Parathyroid adenoma (tissue), 2 donors: ENCODE data around the gene HOXD4.

ENCODE experiments used
- H2AFZ ChIP-seq: fragments of 300-600 bp; sonication (generic); one replicate; pipeline ENCODE4 v1.7.0; 2017; ENCODE audit warnings: antibody characterized with exemption, mild to moderate bottlenecking
- H3K27ac ChIP-seq: fragments of 300-600 bp; sonication (generic); one replicate; pipeline ENCODE4 v1.7.0; 2017
- H3K27me3 ChIP-seq: fragments of 300-600 bp; sonication (generic); one replicate; pipeline ENCODE4 v1.7.0; 2017; ENCODE audit warnings: low read length; ENCODE audit not compliant: control insufficient read depth, insufficient read depth
- H3K36me3 ChIP-seq: fragments of 300-600 bp; sonication (generic); one replicate; pipeline ENCODE4 v1.7.0; 2017; ENCODE audit warnings: low read length; ENCODE audit not compliant: control insufficient read depth, insufficient read depth
- H3K4me1 ChIP-seq: fragments of 300-600 bp; sonication (generic); one replicate; pipeline ENCODE4 v1.7.0; 2017; ENCODE audit warnings: control low read depth
- H3K4me2 ChIP-seq: fragments of 300-600 bp; sonication (generic); one replicate; pipeline ENCODE4 v1.7.0; 2017; ENCODE audit warnings: low read length
- H3K4me3 ChIP-seq: fragments of 300-600 bp; sonication (generic); one replicate; pipeline ENCODE4 v1.7.0; 2017; ENCODE audit warnings: low read depth, low read length
- H3K79me2 ChIP-seq: fragments of 300-600 bp; sonication (generic); one replicate; pipeline ENCODE4 v1.7.0; 2017; ENCODE audit warnings: control low read depth
- H3K9ac ChIP-seq: fragments of 300-600 bp; sonication (generic); one replicate; pipeline ENCODE4 v1.7.0; 2017; ENCODE audit warnings: mild to moderate bottlenecking
- H3K9me3 ChIP-seq: fragments of 300-600 bp; sonication (generic); one replicate; pipeline ENCODE4 v1.7.0; 2017; ENCODE audit warnings: low read length; ENCODE audit not compliant: control insufficient read depth
- TF ChIP-seq, protein P1 (sequence below): fragments of 300-600 bp; sonication (generic); IDR thresholded peaks from one replicate; pipeline ENCODE4 v1.7.0; 2017; ENCODE audit warnings: antibody characterized with exemption, mild to moderate bottlenecking
- donor health status: primary hyperparathyroidism.

Gene HOXD4

DNA sequence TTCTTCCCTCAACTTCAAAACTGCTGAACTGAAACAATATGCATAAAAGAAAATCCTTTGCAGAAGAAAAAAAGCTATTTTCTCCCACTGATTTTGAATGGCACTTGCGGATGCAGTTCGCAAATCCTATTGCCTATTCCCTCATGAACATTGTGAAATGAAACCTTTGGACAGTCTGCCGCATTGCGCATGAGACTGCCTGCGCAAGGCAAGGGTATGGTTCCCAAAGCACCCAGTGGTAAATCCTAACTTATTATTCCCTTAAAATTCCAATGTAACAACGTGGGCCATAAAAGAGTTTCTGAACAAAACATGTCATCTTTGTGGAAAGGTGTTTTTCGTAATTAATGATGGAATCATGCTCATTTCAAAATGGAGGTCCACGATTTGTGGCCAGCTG lies 13.4 kb upstream of the HOXD4 start:
- Histone ChIP-seq H3K79me2 (no peaks in the 10 kb centered on the region), H3K4me1 (no peaks in the 10 kb centered on the region), H2AFZ (no peak overlapping the region), H3K9me3 (no peaks in the 10 kb centered on the region), H3K27me3 (peaks cover 22% of the 10 kb centered on the region), H3K27ac (no peak overlapping the region), H3K9ac (no peak overlapping the region), H3K36me3 (no peaks in the 10 kb centered on the region), H3K4me2 (no peak overlapping the region), H3K4me3 (no peak overlapping the region)
- TF ChIP-seq, protein P1, sequence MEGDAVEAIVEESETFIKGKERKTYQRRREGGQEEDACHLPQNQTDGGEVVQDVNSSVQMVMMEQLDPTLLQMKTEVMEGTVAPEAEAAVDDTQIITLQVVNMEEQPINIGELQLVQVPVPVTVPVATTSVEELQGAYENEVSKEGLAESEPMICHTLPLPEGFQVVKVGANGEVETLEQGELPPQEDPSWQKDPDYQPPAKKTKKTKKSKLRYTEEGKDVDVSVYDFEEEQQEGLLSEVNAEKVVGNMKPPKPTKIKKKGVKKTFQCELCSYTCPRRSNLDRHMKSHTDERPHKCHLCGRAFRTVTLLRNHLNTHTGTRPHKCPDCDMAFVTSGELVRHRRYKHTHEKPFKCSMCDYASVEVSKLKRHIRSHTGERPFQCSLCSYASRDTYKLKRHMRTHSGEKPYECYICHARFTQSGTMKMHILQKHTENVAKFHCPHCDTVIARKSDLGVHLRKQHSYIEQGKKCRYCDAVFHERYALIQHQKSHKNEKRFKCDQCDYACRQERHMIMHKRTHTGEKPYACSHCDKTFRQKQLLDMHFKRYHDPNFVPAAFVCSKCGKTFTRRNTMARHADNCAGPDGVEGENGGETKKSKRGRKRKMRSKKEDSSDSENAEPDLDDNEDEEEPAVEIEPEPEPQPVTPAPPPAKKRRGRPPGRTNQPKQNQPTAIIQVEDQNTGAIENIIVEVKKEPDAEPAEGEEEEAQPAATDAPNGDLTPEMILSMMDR: no peak

DNA sequence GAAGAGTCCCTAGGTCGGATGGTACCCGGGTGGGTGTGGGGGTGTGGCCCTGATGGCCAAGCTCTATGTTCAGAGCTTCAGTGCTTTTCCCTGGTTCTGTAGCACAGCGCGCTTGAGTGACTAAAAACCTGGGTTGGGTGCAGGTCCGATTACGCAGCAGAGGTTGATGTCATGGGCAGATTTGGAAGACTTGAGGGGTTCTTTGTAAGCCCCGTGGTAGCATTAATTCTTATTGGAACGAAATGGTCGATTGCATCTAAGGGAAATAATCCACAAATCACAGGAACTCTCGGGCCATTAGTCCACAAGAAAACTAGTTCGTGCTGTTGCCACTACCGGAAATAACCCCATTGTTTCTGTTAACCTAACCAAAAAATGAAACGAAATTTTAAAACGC lies 12.8 kb upstream of the HOXD4 start:
- TF ChIP-seq, protein P1: no peak
- Histone ChIP-seq H3K27ac (no peak overlapping the region), H3K36me3 (no peaks in the 10 kb centered on the region), H3K9ac (no peak overlapping the region), H3K27me3 (peaks cover 22% of the 10 kb centered on the region), H3K4me3 (no peak overlapping the region), H2AFZ (no peak overlapping the region), H3K79me2 (no peaks in the 10 kb centered on the region), H3K9me3 (no peaks in the 10 kb centered on the region), H3K4me2 (no peak overlapping the region), H3K4me1 (no peaks in the 10 kb centered on the region)

DNA sequence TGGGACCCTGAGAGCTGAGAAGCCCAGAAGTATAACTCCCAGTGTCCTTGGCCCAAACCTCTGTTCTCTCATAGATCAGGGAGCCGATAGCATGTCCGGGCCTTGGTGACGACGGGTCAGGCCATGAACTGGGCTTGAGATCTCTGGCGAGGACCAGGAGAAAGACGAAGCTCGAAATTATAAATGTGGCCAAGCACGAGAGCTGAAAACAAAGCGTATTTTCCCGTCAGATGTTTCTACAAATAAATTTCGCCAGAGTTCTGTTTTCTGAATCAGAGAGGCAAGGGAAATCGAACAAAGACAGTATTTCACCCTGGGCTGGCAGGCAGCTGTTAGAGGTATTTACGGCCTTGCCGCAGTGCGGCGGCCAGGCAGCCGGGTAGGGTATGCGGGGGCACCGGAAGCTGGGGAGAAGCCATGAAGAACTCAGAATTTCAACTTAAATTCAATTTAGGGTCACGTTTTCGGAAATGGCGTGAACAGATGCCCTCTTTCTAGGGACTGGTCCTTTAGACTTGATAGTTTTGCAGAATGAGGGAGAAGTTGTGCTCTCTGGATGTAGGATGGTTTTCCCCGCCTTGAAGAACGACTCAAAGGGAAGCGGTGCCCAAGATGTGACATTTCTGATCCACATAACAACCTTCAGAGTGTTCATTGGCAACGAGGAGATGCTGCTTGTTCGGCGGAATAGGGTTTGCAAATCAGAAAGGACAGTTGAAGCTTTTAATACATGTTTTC lies 12.3 kb upstream of the HOXD4 start:
- TF ChIP-seq, protein P1: no peak
- H3K9ac ChIP-seq: no peak overlapping the region

DNA sequence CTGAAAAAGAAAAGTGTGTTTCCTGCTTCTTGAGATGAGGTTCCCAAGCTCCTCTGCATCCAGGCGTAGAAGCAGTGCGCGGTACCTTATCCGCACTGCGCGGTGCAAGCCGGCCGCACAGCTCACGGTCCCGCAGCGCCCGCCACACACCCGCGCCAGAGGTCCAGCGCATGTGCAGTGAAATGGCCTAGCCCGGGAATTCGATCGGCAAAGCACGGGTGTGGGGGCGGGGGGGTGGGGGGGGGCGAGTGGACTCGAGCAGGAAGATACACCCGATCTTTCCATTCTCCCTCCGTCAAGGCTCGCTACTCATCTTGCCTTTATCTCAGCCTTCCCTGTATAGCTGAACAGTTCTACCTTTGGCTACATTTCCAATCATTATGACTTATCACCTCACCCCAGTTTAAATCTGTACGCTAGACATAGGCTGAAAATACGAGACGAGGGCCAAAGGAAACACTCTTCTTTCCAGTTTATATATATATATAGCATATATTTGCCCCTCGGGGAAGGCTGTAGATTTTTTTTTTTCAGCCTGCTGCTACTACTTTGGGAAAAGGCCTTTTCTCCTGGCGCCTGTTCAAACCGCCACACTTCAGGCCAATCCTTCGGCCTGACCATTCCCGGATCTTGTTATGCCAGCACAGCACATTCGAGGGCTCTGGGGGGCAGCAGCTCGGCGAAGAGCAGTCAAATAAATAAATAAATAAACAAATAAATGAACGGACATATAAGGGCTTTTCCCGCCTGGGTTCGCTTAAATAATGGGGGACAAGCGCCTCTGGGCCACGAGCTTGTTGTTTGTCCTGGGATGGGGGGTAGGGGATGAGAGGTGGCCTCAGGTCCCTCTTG lies 11.5 kb upstream of the HOXD4 start:
- no peak overlapping the region for H2AFZ ChIP-seq
- H3K27me3 ChIP-seq: peaks cover 22% of the 10 kb centered on the region
- no peaks in the 10 kb centered on the region for H3K79me2 ChIP-seq
- H3K9me3 ChIP-seq: no peaks in the 10 kb centered on the region
- TF ChIP-seq, protein P1: no peak
- no peak overlapping the region for H3K4me2 ChIP-seq
- H3K36me3 ChIP-seq: no peaks in the 10 kb centered on the region
- no peaks in the 10 kb centered on the region for H3K4me1 ChIP-seq
- no peak overlapping the region for H3K27ac ChIP-seq
- no peak overlapping the region for H3K9ac ChIP-seq
- H3K4me3 ChIP-seq: no peak overlapping the region

More for the DNA sequence above, 12.3 kb upstream of the HOXD4 start:
- peaks cover 22% of the 10 kb centered on the region for H3K27me3 ChIP-seq
- no peaks in the 10 kb centered on the region for H3K36me3 ChIP-seq
- no peak overlapping the region for H3K27ac ChIP-seq
- no peak overlapping the region for H3K4me2 ChIP-seq
- no peaks in the 10 kb centered on the region for H3K79me2 ChIP-seq
- no peaks in the 10 kb centered on the region for H3K4me1 ChIP-seq
- H2AFZ ChIP-seq: no peak overlapping the region
- no peaks in the 10 kb centered on the region for H3K9me3 ChIP-seq
- H3K4me3 ChIP-seq: no peak overlapping the region
